ENCODE data around the gene P3H2. TPM values are rescaled to one million over a fixed set of nuclear protein-coding genes. Genes with fewer than 3 reads are reported as not detected.

The P3H2 gene
- 0.29 and 2.3 TPM in 2 replicates for polyA plus RNA-seq

GRCh38 chr3:190120269-190121060 lies at the start of gene P3H2:
Gene P3H2, minus strand, starts transcription at chr3:190120897. Its CDS starts 166 bp downstream, at chr3:190120731.

Other genes with a start within 250 kb of the P3H2 start
- not detected in 2 replicates for gene CLDN1, start 201.5 kb upstream of the P3H2 start, polyA plus RNA-seq

Measured in Purkinje cell (primary cell).